ENCODE measurements around the gene NAA38.

DNA sequence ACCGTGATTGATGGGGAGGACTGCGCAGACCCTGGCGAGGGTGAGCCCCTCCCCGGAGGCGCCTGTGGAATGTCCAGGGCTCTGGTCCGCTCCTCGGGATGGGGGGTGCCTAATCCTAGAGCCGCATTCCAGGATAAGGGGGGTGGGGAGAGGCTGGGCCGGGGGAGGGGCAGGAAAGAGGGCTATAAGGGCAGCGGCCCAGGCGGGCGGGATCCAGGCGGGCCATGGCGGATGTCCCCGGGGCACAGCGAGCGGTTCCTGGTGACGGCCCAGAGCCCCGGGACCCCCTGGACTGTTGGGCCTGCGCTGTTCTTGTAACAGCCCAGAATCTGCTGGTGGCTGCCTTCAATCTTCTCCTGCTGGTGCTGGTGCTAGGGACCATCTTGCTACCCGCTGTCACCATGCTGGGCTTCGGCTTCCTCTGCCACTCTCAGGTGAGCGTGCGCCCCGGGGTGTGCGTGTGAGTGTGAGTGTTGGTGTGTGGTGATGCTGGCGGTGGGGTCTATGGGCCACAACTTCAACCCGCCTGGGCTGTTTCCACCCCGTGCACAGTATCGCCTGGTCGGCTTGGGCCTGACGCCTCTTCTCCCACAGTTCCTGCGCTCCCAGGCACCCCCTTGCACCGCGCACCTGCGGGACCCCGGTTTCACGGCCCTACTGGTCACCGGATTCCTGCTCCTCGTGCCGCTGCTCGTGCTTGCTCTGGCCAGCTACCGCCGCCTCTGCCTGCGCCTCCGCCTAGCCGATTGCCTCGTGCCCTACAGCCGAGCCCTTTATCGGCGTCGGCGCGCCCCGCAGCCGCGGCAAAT is 2.3 kb downstream of the NAA38 start, which contains the start of gene TMEM88:
- TF ChIP-seq, protein P1, sequence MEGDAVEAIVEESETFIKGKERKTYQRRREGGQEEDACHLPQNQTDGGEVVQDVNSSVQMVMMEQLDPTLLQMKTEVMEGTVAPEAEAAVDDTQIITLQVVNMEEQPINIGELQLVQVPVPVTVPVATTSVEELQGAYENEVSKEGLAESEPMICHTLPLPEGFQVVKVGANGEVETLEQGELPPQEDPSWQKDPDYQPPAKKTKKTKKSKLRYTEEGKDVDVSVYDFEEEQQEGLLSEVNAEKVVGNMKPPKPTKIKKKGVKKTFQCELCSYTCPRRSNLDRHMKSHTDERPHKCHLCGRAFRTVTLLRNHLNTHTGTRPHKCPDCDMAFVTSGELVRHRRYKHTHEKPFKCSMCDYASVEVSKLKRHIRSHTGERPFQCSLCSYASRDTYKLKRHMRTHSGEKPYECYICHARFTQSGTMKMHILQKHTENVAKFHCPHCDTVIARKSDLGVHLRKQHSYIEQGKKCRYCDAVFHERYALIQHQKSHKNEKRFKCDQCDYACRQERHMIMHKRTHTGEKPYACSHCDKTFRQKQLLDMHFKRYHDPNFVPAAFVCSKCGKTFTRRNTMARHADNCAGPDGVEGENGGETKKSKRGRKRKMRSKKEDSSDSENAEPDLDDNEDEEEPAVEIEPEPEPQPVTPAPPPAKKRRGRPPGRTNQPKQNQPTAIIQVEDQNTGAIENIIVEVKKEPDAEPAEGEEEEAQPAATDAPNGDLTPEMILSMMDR (optimal IDR thresholded peaks at IDR 0.05 in 1 of 3, IDR thresholded peaks at IDR 0.05 in 1 of 3, conservative IDR thresholded peaks at IDR 0.05 in 1 of 3; ENCODE audit: extremely low read depth in 1 of 3, insufficient read depth in 2 of 3, low read length in 3 of 3) = no peak
- TF ChIP-seq EZH2 (IDR thresholded peaks at IDR 0.05; ENCODE audit: low read length) = no peak
